Stomach (tissue), 9 donors: Measurements from ENCODE around the gene LHFPL6. TPM values are rescaled to one million over a fixed set of nuclear protein-coding genes. Genes with fewer than 3 reads are reported as not detected.

ENCODE experiments used
- DNase-seq, 2 donors: peaks; one replicate each; pipeline versions ENCODE4 v3.0.0 to v3.0.0-alpha.2; 2013 to 2019
- H3K27ac ChIP-seq, 5 donors: fragments of 200-600 bp in 4 of 5; sonication (generic) in 4 of 5; one replicate each; pipeline ENCODE4 v1.5.1; 2013 to 2019; ENCODE audit warnings: mild to moderate bottlenecking in 1 of 5, moderate library complexity in 1 of 5
- H3K27me3 ChIP-seq, 3 donors: fragments of 200-600 bp; sonication (generic); one replicate each; pipeline ENCODE4 v1.5.1; 2017 to 2019; ENCODE audit warnings: mixed run types in 1 of 3
- H3K36me3 ChIP-seq, 4 donors: fragments of 200-600 bp; sonication (generic); 1 replicate in 3 of 4; 2 replicates in 1 of 4; pipeline ENCODE4 v1.5.1; 2016 to 2019
- H3K4me1 ChIP-seq, 4 donors: fragments of 200-600 bp; sonication (generic); one replicate each; pipeline ENCODE4 v1.5.1; 2016 to 2019
- H3K4me3 ChIP-seq, 4 donors: fragments of 200-600 bp; sonication (generic) in 3 of 4; one replicate each; pipeline ENCODE4 v1.5.1; 2016 to 2019; ENCODE audit warnings: mild to moderate bottlenecking in 1 of 4
- H3K9me3 ChIP-seq, 4 donors: fragments of 200-600 bp; sonication (generic); one replicate each; pipeline ENCODE4 v1.5.1; 2016 to 2019
- CTCF ChIP-seq, 7 experiments: fragments of 450-650 bp in 4 of 7; fragments of 200-600 bp in 3 of 7; sonication (generic) in 3 of 7; IDR thresholded peaks; one replicate each; pipeline ENCODE4 v1.5.1; 2016 to 2019; ENCODE audit warnings: antibody characterized with exemption in 7 of 7, control low read depth in 2 of 7, mild to moderate bottlenecking in 1 of 7
- EP300 ChIP-seq: sonication (generic); formaldehyde crosslinking; IDR thresholded peaks from one replicate; pipeline ENCODE4 v1.6.1; 2017; ENCODE audit warnings: antibody characterized with exemption
- POLR2A ChIP-seq, 4 donors: fragments of 450-650 bp; IDR thresholded peaks; one replicate each; pipeline ENCODE4 v1.6.1; 2016; ENCODE audit warnings: antibody characterized with exemption in 4 of 4, control low read depth in 2 of 4, mild to moderate bottlenecking in 1 of 4, moderate library complexity in 1 of 4
- POLR2AphosphoS5 ChIP-seq, 3 donors: sonication (generic); formaldehyde crosslinking; IDR thresholded peaks; one replicate each; pipeline ENCODE4 v1.6.1; 2016; ENCODE audit warnings: antibody characterized with exemption in 3 of 3
- WGBS, 5 donors: extraction: QIAGEN DNeasy Blood & Tissue Kit in 3 of 5; methylation state at CpG; one replicate each; pipeline versions ENCODE4 v1.1.5 to v1.1.7; 2013 to 2018; 5-methylcytosine and 5-hydroxymethylcytosine counted together
- intact Hi-C: fragments of 100-400 bp; cut with DNase I; formaldehyde crosslinking; loops from one replicate; pipeline ENCODE4 v1.15.1; 2023; ENCODE audit warnings: low total_unique reads
- polyA plus RNA-seq, 3 donors: library from polyadenylated mRNA; stranded (reverse); fragments of 200-250 nt; gene quantifications; one replicate each; pipeline ENCODE4 v1.2.3, GENCODE V29; 2013
- total RNA-seq, 5 donors: library from RNA; depleted of rRNA; stranded (reverse); fragments of >200 nt; gene quantifications; one replicate each; pipeline versions ENCODE4 v1.1.0 to v1.2.3, GENCODE V29; 2014 to 2016
- donor health status: healthy with polysubstance abuse.
- donor health status: Bipolar disorder and iron deficiency.
- donor health status: healthy.

The LHFPL6 gene
- total and polyA plus RNA-seq, 8 donors, result 4.7 to 53.6 (median 10.9) TPM

GRCh38 chr13:39524795-39525194, 78.2 kb downstream of the LHFPL6 start:
- no peak for DNase-seq
- Histone ChIP-seq H3K4me1 (peaks cover 0 to 13% (median 4%) of the 10 kb centered on the region in 4 donors), H3K27ac (no peak overlapping the region), H3K4me3 (no peak overlapping the region), H3K9me3 (no peaks in the 10 kb centered on the region), H3K27me3 (no peaks in the 10 kb centered on the region), H3K36me3 (no peaks in the 10 kb centered on the region)
- no peak for TF ChIP-seq POLR2A (IDR thresholded peaks at IDR 0.05)
- TF ChIP-seq EP300, result no peak
- TF ChIP-seq POLR2AphosphoS5 (IDR thresholded peaks at IDR 0.05), result no peak
- TF ChIP-seq CTCF (IDR thresholded peaks at IDR 0.05), result no peak
- WGBS, 5 donors, result 74 to 92% (median 90%) methylated on average over 4 of the region's 4 CpGs
- intact Hi-C loops, result no loop called here

GRCh38 chr13:39522329-39522728, 80.7 kb downstream of the LHFPL6 start:
- 92 to 97% (median 94%) methylated on average over 4 of the region's 4 CpGs for WGBS, 5 donors
- H3K27me3 ChIP-seq, result no peaks in the 10 kb centered on the region
- DNase-seq, result no peak
- H3K27ac ChIP-seq, result no peak overlapping the region
- no peaks in the 10 kb centered on the region for H3K4me1 ChIP-seq
- intact Hi-C loops, result no loop called here
- TF ChIP-seq CTCF (IDR thresholded peaks at IDR 0.05), result no peak
- TF ChIP-seq POLR2A (IDR thresholded peaks at IDR 0.05), result no peak
- no peaks in the 10 kb centered on the region for H3K36me3 ChIP-seq
- H3K4me3 ChIP-seq, result no peak overlapping the region
- H3K9me3 ChIP-seq, result no peaks in the 10 kb centered on the region

- H3K4me1 ChIP-seq, result no peaks in the 10 kb centered on the region
- H3K27me3 ChIP-seq, result no peaks in the 10 kb centered on the region
- no peak overlapping the region for H3K27ac ChIP-seq
- no peaks in the 10 kb centered on the region for H3K36me3 ChIP-seq
- H3K9me3 ChIP-seq, result no peaks in the 10 kb centered on the region
- intact Hi-C loops, result no loop called here
- DNase-seq, result no peak
- 72 to 82% (median 74%) methylated on average over 4 of the region's 4 CpGs for WGBS, 5 donors
- H3K4me3 ChIP-seq, result no peak overlapping the region
- TF ChIP-seq POLR2A (IDR thresholded peaks at IDR 0.05) (no peak), POLR2AphosphoS5 (IDR thresholded peaks at IDR 0.05) (no peak), EP300 (no peak), CTCF (IDR thresholded peaks at IDR 0.05) (no peak)
Observed at GRCh38 chr13:39521701-39522100, 81.3 kb downstream of the LHFPL6 start.

- peaks cover 0 to 6% (median 0%) of the 10 kb centered on the region in 4 donors for H3K4me1 ChIP-seq
- no peak overlapping the region for H3K4me3 ChIP-seq
- no peak for DNase-seq
- no peaks in the 10 kb centered on the region for H3K27me3 ChIP-seq
- TF ChIP-seq POLR2A (IDR thresholded peaks at IDR 0.05) (no peak), CTCF (IDR thresholded peaks at IDR 0.05) (no peak), EP300 (no peak), POLR2AphosphoS5 (IDR thresholded peaks at IDR 0.05) (no peak)
- H3K36me3 ChIP-seq, result no peaks in the 10 kb centered on the region
- no peaks in the 10 kb centered on the region for H3K9me3 ChIP-seq
- WGBS, 5 donors, result 66 to 86% (median 74%) methylated on average over 6 of the region's 6 CpGs
- no peak overlapping the region for H3K27ac ChIP-seq
- intact Hi-C loops, result no loop called here
Observed at GRCh38 chr13:39516096-39516495, 86.9 kb downstream of the LHFPL6 start.
